Lung (tissue), 12 donors: ENCODE results near the gene DBH. TPM values are rescaled to one million over a fixed set of nuclear protein-coding genes. Genes with fewer than 3 reads are reported as not detected.

Experiments used
- ATAC-seq: fragments of 200-7000 bp; cut with Tn5 transposase; one replicate; pipeline ENCODE4 v1.9.1; 2020; ENCODE audit warnings: moderate number of reproducible peaks; ENCODE audit not compliant: insufficient read depth, low FRiP score
- DNase-seq, 3 donors: peaks; one replicate each; pipeline ENCODE4 v3.0.0-alpha.2; 2013 to 2017
- H3K27ac ChIP-seq, 2 donors: one replicate each; pipeline ENCODE4 v1.5.1; 2013; ENCODE audit warnings: mild to moderate bottlenecking in 2 of 2, moderate library complexity in 2 of 2, control low read depth in 1 of 2, inconsistent platforms in 1 of 2, low read depth in 1 of 2, low read length in 1 of 2
- H3K27me3 ChIP-seq, 3 donors: one replicate each; pipeline ENCODE4 v1.5.1; 2013; ENCODE audit warnings: low read length in 2 of 3; ENCODE audit not compliant: control insufficient read depth in 3 of 3, insufficient read depth in 3 of 3
- H3K36me3 ChIP-seq, 4 donors: one replicate each; pipeline ENCODE4 v1.5.1; 2013; ENCODE audit warnings: low read length in 4 of 4, mild to moderate bottlenecking in 1 of 4, moderate library complexity in 1 of 4; ENCODE audit not compliant: control insufficient read depth in 4 of 4, insufficient read depth in 4 of 4
- H3K4me1 ChIP-seq, 5 donors: one replicate each; pipeline ENCODE4 v1.5.1; 2013; ENCODE audit warnings: low read length in 5 of 5, mild to moderate bottlenecking in 2 of 5, moderate library complexity in 1 of 5; ENCODE audit not compliant: control insufficient read depth in 5 of 5, insufficient read depth in 5 of 5
- H3K4me3 ChIP-seq: one replicate; pipeline ENCODE4 v1.5.1; 2013; ENCODE audit warnings: mild to moderate bottlenecking, control low read depth, moderate library complexity
- H3K9ac ChIP-seq, 2 donors: one replicate each; pipeline ENCODE4 v1.5.1; 2013; ENCODE audit warnings: low read length in 2 of 2, control low read depth in 1 of 2; ENCODE audit not compliant: insufficient read depth in 1 of 2
- H3K9me3 ChIP-seq, 4 donors: one replicate each; pipeline ENCODE4 v1.5.1; 2013; ENCODE audit warnings: low read length in 3 of 4, mild to moderate bottlenecking in 1 of 4, moderate library complexity in 1 of 4; ENCODE audit not compliant: control insufficient read depth in 4 of 4, insufficient read depth in 3 of 4
- WGBS, 2 donors: extraction: QIAGEN DNeasy Blood & Tissue Kit; methylation state at CpG; one replicate each; pipeline ENCODE4 v1.1.7; 2013; 5-methylcytosine and 5-hydroxymethylcytosine counted together
- polyA plus RNA-seq, 2 donors: library from polyadenylated mRNA; stranded (reverse); fragments of 200-250 nt; gene quantifications; one replicate each; pipeline ENCODE4 v1.2.1, GENCODE V29; 2013
- total RNA-seq, 2 donors: library from RNA; depleted of rRNA in 1 of 2; stranded (reverse); fragments of >200 nt in 1 of 2; gene quantifications; one replicate each; pipeline ENCODE4 v1.2.1, GENCODE V29; 2014 to 2021
- TF ChIP-seq, protein P1 (sequence below): IDR thresholded peaks from 2 replicates; pipeline ENCODE4 v1.5.1; 2012; ENCODE audit warnings: mild to moderate bottlenecking; ENCODE audit errors: control extremely low read depth, extremely low read depth
- donor health status: control.
- donor health status: control.
- donor health status: Bipolar disorder and iron deficiency.
- donor health status: healthy.
- donor health status: DM: yes; HTN: yes; CAD: no.

DBH gene
- total and polyA plus RNA-seq, 4 donors: 0.06 to 0.48 (median 0.08) TPM

DNA sequence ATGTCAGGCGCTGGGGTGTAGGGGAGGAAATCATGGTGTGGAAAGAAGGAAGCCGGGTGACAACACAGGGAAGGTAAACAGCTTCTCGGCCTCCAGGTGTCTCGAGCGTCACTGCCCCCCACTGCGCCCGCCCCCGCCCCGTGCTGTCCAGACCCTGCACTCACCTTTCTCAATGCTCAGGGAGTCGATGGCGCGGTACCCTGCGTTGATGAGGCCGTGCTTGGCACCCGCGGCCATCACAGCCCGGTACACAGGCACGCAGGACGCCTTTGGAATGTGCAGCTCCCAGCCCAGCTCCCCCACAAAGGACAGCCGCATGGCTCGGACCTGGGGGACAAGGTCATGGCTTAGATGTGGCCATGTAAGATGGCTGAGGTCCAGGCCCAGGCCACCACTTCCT is 35.2 kb downstream of the DBH start:
- no peak overlapping the region for H3K4me3 ChIP-seq
- DNase-seq (no peak), ATAC-seq (no peak)
- H3K4me1 ChIP-seq: peaks cover 0 to 4% (median 0%) of the 10 kb centered on the region in 5 donors
- H3K27ac ChIP-seq: no peak overlapping the region
- H3K9ac ChIP-seq: no peak overlapping the region
- H3K27me3 ChIP-seq: no peaks in the 10 kb centered on the region
- TF ChIP-seq, protein P1, sequence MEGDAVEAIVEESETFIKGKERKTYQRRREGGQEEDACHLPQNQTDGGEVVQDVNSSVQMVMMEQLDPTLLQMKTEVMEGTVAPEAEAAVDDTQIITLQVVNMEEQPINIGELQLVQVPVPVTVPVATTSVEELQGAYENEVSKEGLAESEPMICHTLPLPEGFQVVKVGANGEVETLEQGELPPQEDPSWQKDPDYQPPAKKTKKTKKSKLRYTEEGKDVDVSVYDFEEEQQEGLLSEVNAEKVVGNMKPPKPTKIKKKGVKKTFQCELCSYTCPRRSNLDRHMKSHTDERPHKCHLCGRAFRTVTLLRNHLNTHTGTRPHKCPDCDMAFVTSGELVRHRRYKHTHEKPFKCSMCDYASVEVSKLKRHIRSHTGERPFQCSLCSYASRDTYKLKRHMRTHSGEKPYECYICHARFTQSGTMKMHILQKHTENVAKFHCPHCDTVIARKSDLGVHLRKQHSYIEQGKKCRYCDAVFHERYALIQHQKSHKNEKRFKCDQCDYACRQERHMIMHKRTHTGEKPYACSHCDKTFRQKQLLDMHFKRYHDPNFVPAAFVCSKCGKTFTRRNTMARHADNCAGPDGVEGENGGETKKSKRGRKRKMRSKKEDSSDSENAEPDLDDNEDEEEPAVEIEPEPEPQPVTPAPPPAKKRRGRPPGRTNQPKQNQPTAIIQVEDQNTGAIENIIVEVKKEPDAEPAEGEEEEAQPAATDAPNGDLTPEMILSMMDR: no peak
- 84 to 90% methylated on average over 21 of the region's 21 CpGs for WGBS, 2 donors
- no peaks in the 10 kb centered on the region for H3K9me3 ChIP-seq
- no peaks in the 10 kb centered on the region for H3K36me3 ChIP-seq

DNA sequence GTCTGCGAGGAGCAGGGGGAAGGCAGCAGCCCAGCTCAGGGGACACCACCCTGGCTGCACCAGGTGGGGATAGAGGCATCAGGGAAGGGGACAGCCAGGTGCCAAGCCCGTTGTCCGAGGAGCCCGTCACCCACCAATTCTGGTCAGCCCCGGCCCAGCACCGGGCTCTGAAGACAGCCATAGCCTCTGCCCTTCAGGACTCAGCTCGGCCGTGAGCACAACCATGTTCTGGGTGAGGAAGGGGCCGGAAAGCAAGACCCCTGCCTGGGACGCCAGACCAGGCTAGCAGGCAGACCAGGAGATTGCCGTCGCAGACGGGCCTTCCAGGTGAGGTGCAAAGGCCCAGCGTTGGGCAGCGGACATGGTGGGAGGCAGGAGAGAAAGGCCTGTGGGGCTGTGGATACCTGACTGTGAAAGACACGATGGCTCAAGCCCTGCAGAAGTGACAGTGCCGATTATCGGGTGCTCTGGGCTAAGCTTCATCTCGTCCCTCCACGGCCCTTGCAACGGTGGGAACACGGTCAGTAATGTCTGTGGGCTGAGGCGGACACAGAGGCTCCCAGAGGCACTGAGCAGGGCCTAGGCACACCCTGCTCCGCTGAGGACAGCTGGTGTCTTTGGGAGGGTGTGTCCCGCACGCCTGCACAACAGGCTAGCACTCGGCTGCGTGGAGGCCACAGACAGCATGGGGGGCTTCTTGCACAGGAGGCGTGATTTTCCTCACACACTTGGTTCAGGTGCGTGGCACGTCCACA is 36.5 kb downstream of the DBH start:
- Histone ChIP-seq H3K27me3 (no peaks in the 10 kb centered on the region), H3K36me3 (no peaks in the 10 kb centered on the region), H3K27ac (no peak overlapping the region), H3K9me3 (no peaks in the 10 kb centered on the region), H3K9ac (no peak overlapping the region), H3K4me3 (no peak overlapping the region), H3K4me1 (peaks cover 0 to 4% (median 0%) of the 10 kb centered on the region in 5 donors)
- 89 to 94% methylated on average over 31 of the region's 31 CpGs for WGBS, 2 donors
- TF ChIP-seq, protein P1: no peak
- ATAC-seq (no peak), DNase-seq (no peak)

DNA sequence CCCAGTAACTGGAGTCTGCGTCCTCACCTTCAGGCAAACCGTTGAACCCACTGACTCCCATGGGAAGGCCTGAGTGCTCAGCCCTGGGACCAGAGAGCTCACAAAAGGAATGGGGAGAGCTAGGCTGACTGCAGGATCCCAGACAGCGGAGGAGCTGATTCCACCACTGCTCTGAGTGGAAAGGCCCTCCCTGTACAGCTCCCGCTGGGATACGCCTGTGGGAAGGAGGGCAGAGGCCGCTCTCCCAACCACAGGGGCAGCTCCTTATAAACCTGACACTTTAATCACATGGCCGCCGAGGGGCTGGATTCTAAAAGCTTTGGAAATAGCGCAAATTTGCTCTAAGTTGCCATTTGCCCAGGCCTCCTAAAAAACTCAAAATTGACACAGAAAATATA is 37.1 kb downstream of the DBH start:
- Histone ChIP-seq H3K27ac (no peak overlapping the region), H3K4me3 (no peak overlapping the region), H3K9ac (no peak overlapping the region), H3K4me1 (peaks cover 0 to 4% (median 0%) of the 10 kb centered on the region in 5 donors), H3K9me3 (no peaks in the 10 kb centered on the region), H3K27me3 (no peaks in the 10 kb centered on the region), H3K36me3 (no peaks in the 10 kb centered on the region)
- WGBS, 2 donors: 86 to 90% methylated on average over 9 of the region's 9 CpGs
- ATAC-seq (no peak), DNase-seq (no peak)
- TF ChIP-seq, protein P1: no peak
